ENCODE data around the gene REV3L.

Gene REV3L

GRCh38 chr6:111381728-111382127, 101.3 kb downstream of the REV3L start:
- Histone ChIP-seq H3K27me3 (ENCODE audit: control insufficient read depth, insufficient read depth, low read length) (no peaks in the 10 kb centered on the region), H3K27ac (ENCODE audit: low read length) (no peak overlapping the region), H3K36me3 (ENCODE audit: control insufficient read depth, low read depth, low read length) (no peaks in the 10 kb centered on the region), H3K9ac (ENCODE audit: low read length) (no peak overlapping the region), H3K4me3 (ENCODE audit: low read length) (no peak overlapping the region), H3K4me1 (ENCODE audit: control insufficient read depth, low read depth, low read length) (no peaks in the 10 kb centered on the region), H3K9me3 (ENCODE audit: control insufficient read depth, low read depth, low read length) (no peaks in the 10 kb centered on the region)

GRCh38 chr6:111381123-111381522, 101.9 kb downstream of the REV3L start:
- Histone ChIP-seq H3K4me1 (ENCODE audit: control insufficient read depth, low read depth, low read length) (no peaks in the 10 kb centered on the region), H3K36me3 (ENCODE audit: control insufficient read depth, low read depth, low read length) (peaks cover 4% of the 10 kb centered on the region), H3K27ac (ENCODE audit: low read length) (no peak overlapping the region), H3K9ac (ENCODE audit: low read length) (no peak overlapping the region), H3K4me3 (ENCODE audit: low read length) (no peak overlapping the region), H3K27me3 (ENCODE audit: control insufficient read depth, insufficient read depth, low read length) (no peaks in the 10 kb centered on the region), H3K9me3 (ENCODE audit: control insufficient read depth, low read depth, low read length) (no peaks in the 10 kb centered on the region)

GRCh38 chr6:111379831-111380230, 103.2 kb downstream of the REV3L start:
- H3K27me3 ChIP-seq (ENCODE audit: control insufficient read depth, insufficient read depth, low read length) = no peaks in the 10 kb centered on the region
- H3K36me3 ChIP-seq (ENCODE audit: control insufficient read depth, low read depth, low read length) = peaks cover 4% of the 10 kb centered on the region
- H3K27ac ChIP-seq (ENCODE audit: low read length) = no peak overlapping the region
- no peaks in the 10 kb centered on the region for H3K4me1 ChIP-seq (ENCODE audit: control insufficient read depth, low read depth, low read length)
- no peak overlapping the region for H3K4me3 ChIP-seq (ENCODE audit: low read length)
- H3K9me3 ChIP-seq (ENCODE audit: control insufficient read depth, low read depth, low read length) = no peaks in the 10 kb centered on the region
- H3K9ac ChIP-seq (ENCODE audit: low read length) = no peak overlapping the region

GRCh38 chr6:111379302-111379701, 103.7 kb downstream of the REV3L start:
- no peak overlapping the region for H3K4me3 ChIP-seq (ENCODE audit: low read length)
- no peak overlapping the region for H3K9ac ChIP-seq (ENCODE audit: low read length)
- no peaks in the 10 kb centered on the region for H3K4me1 ChIP-seq (ENCODE audit: control insufficient read depth, low read depth, low read length)
- H3K27ac ChIP-seq (ENCODE audit: low read length) = no peak overlapping the region
- H3K36me3 ChIP-seq (ENCODE audit: control insufficient read depth, low read depth, low read length) = peaks cover 4% of the 10 kb centered on the region
- H3K9me3 ChIP-seq (ENCODE audit: control insufficient read depth, low read depth, low read length) = no peaks in the 10 kb centered on the region
- H3K27me3 ChIP-seq (ENCODE audit: control insufficient read depth, insufficient read depth, low read length) = no peaks in the 10 kb centered on the region

- no peaks in the 10 kb centered on the region for H3K27me3 ChIP-seq (ENCODE audit: control insufficient read depth, insufficient read depth, low read length)
These were observed 105.4 kb downstream of the REV3L start for GRCh38 chr6:111377558-111378120.

GRCh38 chr6:111367393-111368088, 115.5 kb downstream of the REV3L start:
- Histone ChIP-seq H3K36me3 (ENCODE audit: control insufficient read depth, low read depth, low read length) (no peaks in the 10 kb centered on the region), H3K9me3 (ENCODE audit: control insufficient read depth, low read depth, low read length) (no peaks in the 10 kb centered on the region), H3K9ac (ENCODE audit: low read length) (no peak overlapping the region), H3K27me3 (ENCODE audit: control insufficient read depth, insufficient read depth, low read length) (no peaks in the 10 kb centered on the region), H3K4me3 (ENCODE audit: low read length) (no peak overlapping the region), H3K4me1 (ENCODE audit: control insufficient read depth, low read depth, low read length) (no peaks in the 10 kb centered on the region), H3K27ac (ENCODE audit: low read length) (no peak overlapping the region)

More at GRCh38 chr6:111377558-111378120, 105.4 kb downstream of the REV3L start:
- Histone ChIP-seq H3K4me3 (ENCODE audit: low read length) (no peak overlapping the region), H3K4me1 (ENCODE audit: control insufficient read depth, low read depth, low read length) (no peaks in the 10 kb centered on the region), H3K9ac (ENCODE audit: low read length) (no peak overlapping the region), H3K27ac (ENCODE audit: low read length) (no peak overlapping the region), H3K9me3 (ENCODE audit: control insufficient read depth, low read depth, low read length) (no peaks in the 10 kb centered on the region), H3K36me3 (ENCODE audit: control insufficient read depth, low read depth, low read length) (peaks cover 4% of the 10 kb centered on the region)

GRCh38 chr6:111361648-111362047, 121.4 kb downstream of the REV3L start:
- Histone ChIP-seq H3K4me1 (ENCODE audit: control insufficient read depth, low read depth, low read length) (no peaks in the 10 kb centered on the region), H3K4me3 (ENCODE audit: low read length) (no peak overlapping the region), H3K9me3 (ENCODE audit: control insufficient read depth, low read depth, low read length) (no peaks in the 10 kb centered on the region), H3K36me3 (ENCODE audit: control insufficient read depth, low read depth, low read length) (no peaks in the 10 kb centered on the region), H3K9ac (ENCODE audit: low read length) (no peak overlapping the region), H3K27me3 (ENCODE audit: control insufficient read depth, insufficient read depth, low read length) (no peaks in the 10 kb centered on the region), H3K27ac (ENCODE audit: low read length) (no peak overlapping the region)

GRCh38 chr6:111358454-111358853, 124.6 kb downstream of the REV3L start:
- no peak overlapping the region for H3K9ac ChIP-seq (ENCODE audit: low read length)

GRCh38 chr6:111357705-111358104, 125.3 kb downstream of the REV3L start:
- Histone ChIP-seq H3K4me1 (ENCODE audit: control insufficient read depth, low read depth, low read length) (no peaks in the 10 kb centered on the region), H3K27me3 (ENCODE audit: control insufficient read depth, insufficient read depth, low read length) (no peaks in the 10 kb centered on the region)

More at GRCh38 chr6:111358454-111358853, 124.6 kb downstream of the REV3L start:
- Histone ChIP-seq H3K9me3 (ENCODE audit: control insufficient read depth, low read depth, low read length) (no peaks in the 10 kb centered on the region), H3K27ac (ENCODE audit: low read length) (no peak overlapping the region), H3K4me3 (ENCODE audit: low read length) (no peak overlapping the region), H3K27me3 (ENCODE audit: control insufficient read depth, insufficient read depth, low read length) (no peaks in the 10 kb centered on the region), H3K36me3 (ENCODE audit: control insufficient read depth, low read depth, low read length) (no peaks in the 10 kb centered on the region), H3K4me1 (ENCODE audit: control insufficient read depth, low read depth, low read length) (no peaks in the 10 kb centered on the region)

GRCh38 chr6:111356551-111356950, 126.5 kb downstream of the REV3L start:
- no peaks in the 10 kb centered on the region for H3K9me3 ChIP-seq (ENCODE audit: control insufficient read depth, low read depth, low read length)
- no peak overlapping the region for H3K27ac ChIP-seq (ENCODE audit: low read length)
- H3K36me3 ChIP-seq (ENCODE audit: control insufficient read depth, low read depth, low read length) = no peaks in the 10 kb centered on the region
- no peak overlapping the region for H3K4me3 ChIP-seq (ENCODE audit: low read length)
- H3K9ac ChIP-seq (ENCODE audit: low read length) = no peak overlapping the region
- no peaks in the 10 kb centered on the region for H3K27me3 ChIP-seq (ENCODE audit: control insufficient read depth, insufficient read depth, low read length)
- no peaks in the 10 kb centered on the region for H3K4me1 ChIP-seq (ENCODE audit: control insufficient read depth, low read depth, low read length)

More at GRCh38 chr6:111357705-111358104, 125.3 kb downstream of the REV3L start:
- H3K27ac ChIP-seq (ENCODE audit: low read length) = no peak overlapping the region
- H3K9me3 ChIP-seq (ENCODE audit: control insufficient read depth, low read depth, low read length) = no peaks in the 10 kb centered on the region
- H3K9ac ChIP-seq (ENCODE audit: low read length) = no peak overlapping the region
- no peak overlapping the region for H3K4me3 ChIP-seq (ENCODE audit: low read length)
- H3K36me3 ChIP-seq (ENCODE audit: control insufficient read depth, low read depth, low read length) = no peaks in the 10 kb centered on the region

- Histone ChIP-seq H3K36me3 (ENCODE audit: control insufficient read depth, low read depth, low read length) (no peaks in the 10 kb centered on the region), H3K27ac (ENCODE audit: low read length) (no peak overlapping the region), H3K4me1 (ENCODE audit: control insufficient read depth, low read depth, low read length) (no peaks in the 10 kb centered on the region), H3K4me3 (ENCODE audit: low read length) (no peak overlapping the region), H3K9me3 (ENCODE audit: control insufficient read depth, low read depth, low read length) (no peaks in the 10 kb centered on the region), H3K9ac (ENCODE audit: low read length) (no peak overlapping the region), H3K27me3 (ENCODE audit: control insufficient read depth, insufficient read depth, low read length) (no peaks in the 10 kb centered on the region)
These were observed 128.1 kb downstream of the REV3L start for GRCh38 chr6:111354758-111355555.

Measured in iPS-18a (cell line).